Activated B cell treated with CpG ODN at 0.5 μM for 24 hours (primary cell): ENCODE results near the gene KLHDC3. TPM values are rescaled to one million over a fixed set of nuclear protein-coding genes. Genes with fewer than 3 reads are reported as not detected.
A peak's percentile ranks its signal among the peaks of the same experiment; 100 is the strongest.

Source experiments
- ATAC-seq: fragments of 200-7000 bp; cut with Tn5 transposase; one replicate; pipeline ENCODE4 v1.10.0; 2021; ENCODE audit warnings: low read depth, mild to moderate bottlenecking, moderate library complexity
- CTCF ChIA-PET: fragments of 350-600 bp; sonication (Branson Sonifier 250); formaldehyde crosslinking; loops from one replicate; lab custom pipeline; 2021; ENCODE audit warnings: antibody characterized with exemption; lab: Charles Lee
- POLR2A ChIA-PET: fragments of 350-600 bp; sonication (Branson Sonifier 250); formaldehyde crosslinking; loops from one replicate; lab custom pipeline; 2021; ENCODE audit warnings: antibody characterized with exemption; lab: Charles Lee
- DNase-seq: peaks from one replicate; pipeline ENCODE4 v3.0.0; 2022
- H3K27ac Mint-ChIP-seq: one replicate; pipeline ENCODE4 v1.8.0; 2020; ENCODE audit warnings: mixed read lengths
- H3K27me3 Mint-ChIP-seq: one replicate; pipeline ENCODE4 v1.8.0; 2021; ENCODE audit warnings: mixed read lengths
- H3K36me3 Mint-ChIP-seq: one replicate; pipeline ENCODE4 v1.8.0; 2021; ENCODE audit warnings: low read depth, mixed read lengths
- H3K4me1 Mint-ChIP-seq: one replicate; pipeline ENCODE4 v1.8.0; 2021; ENCODE audit warnings: mixed read lengths
- H3K4me3 Mint-ChIP-seq: one replicate; pipeline ENCODE4 v1.8.0; 2020; ENCODE audit warnings: mild to moderate bottlenecking, mixed read lengths
- H3K9me3 Mint-ChIP-seq: one replicate; pipeline ENCODE4 v1.8.0; 2020; ENCODE audit warnings: mixed read lengths
- CTCF ChIP-seq: fragments of 200-600 bp; IDR thresholded peaks from one replicate; pipeline ENCODE4 v1.8.0; 2022; ENCODE audit warnings: antibody characterized with exemption, mild to moderate bottlenecking
- intact Hi-C: fragments of 100-400 bp; cut with micrococcal nuclease; formaldehyde crosslinking; loops from one replicate; pipeline ENCODE4 v1.15.1; 2024
- total RNA-seq: library from RNA; stranded (reverse); gene quantifications from 2 replicates; pipeline ENCODE4 v1.2.3, GENCODE V29; 2022

KLHDC3 gene
- total RNA-seq, 1 donor from 2014 or later = 36.7 TPM

- Mint-ChIP-seq H3K4me3 (peak overlapping the region; percentile 13), H3K27ac (no peak overlapping the region), H3K27me3 (no peaks in the 10 kb centered on the region), H3K36me3 (peaks cover 59% of the 10 kb centered on the region), H3K4me1 (peaks cover 52% of the 10 kb centered on the region), H3K9me3 (no peaks in the 10 kb centered on the region)
- ChIA-PET POLR2A (interaction anchor here (0.5 to 4.8 kb wide), 3 partner anchors 32 to 87 kb away, joined by 3 to 58 read pairs (median 3); partner anchors contain the start of genes CNPY3 and PPP2R5D), CTCF (no interaction called here)
- intact Hi-C loops = loop anchor here (10.0 kb wide), 1 partner anchor 452 kb away; the partner anchor contains the start of gene UBR2
- TF ChIP-seq CTCF = no peak
- ATAC-seq (no peak), DNase-seq (no peak)
Observed at GRCh38 chr6:43016176-43016942, 2.3 kb downstream of the KLHDC3 start.

- Mint-ChIP-seq H3K4me1 (peaks cover 52% of the 10 kb centered on the region), H3K36me3 (peaks cover 56% of the 10 kb centered on the region), H3K27me3 (no peaks in the 10 kb centered on the region), H3K4me3 (no peak overlapping the region), H3K9me3 (no peaks in the 10 kb centered on the region), H3K27ac (no peak overlapping the region)
- POLR2A ChIA-PET = interaction anchor here (0.5 to 1.0 kb wide), 2 partner anchors 33 to 58 kb away, joined by 3 read pairs; partner anchors contain the start of gene PPP2R5D
- DNase-seq (no peak), ATAC-seq (no peak)
- intact Hi-C loops = loop anchor here (10.0 kb wide), 1 partner anchor 452 kb away; the partner anchor contains the start of gene UBR2
- CTCF ChIA-PET = no interaction called here
- TF ChIP-seq CTCF = no peak
Observed at GRCh38 chr6:43016943-43017334, 2.9 kb downstream of the KLHDC3 start.

- CTCF ChIA-PET = no interaction called here
- peaks cover 34% of the 10 kb centered on the region for H3K4me1 Mint-ChIP-seq
Observed at GRCh38 chr6:43019152-43019551, 5.1 kb downstream of the KLHDC3 start.

GRCh38 chr6:43020052-43020705 is 6.1 kb downstream of the KLHDC3 start:
- Mint-ChIP-seq H3K36me3 (peaks cover 50% of the 10 kb centered on the region), H3K4me1 (peaks cover 28% of the 10 kb centered on the region), H3K27ac (peak overlapping the region; percentile 50)

More at GRCh38 chr6:43019152-43019551, 5.1 kb downstream of the KLHDC3 start:
- ATAC-seq (no peak), DNase-seq (no peak)
- Mint-ChIP-seq H3K4me3 (no peak overlapping the region), H3K36me3 (peaks cover 40% of the 10 kb centered on the region), H3K27me3 (no peaks in the 10 kb centered on the region), H3K9me3 (no peaks in the 10 kb centered on the region), H3K27ac (no peak overlapping the region)
- POLR2A ChIA-PET = interaction anchor here (0.6 kb wide), 1 partner anchor 35 kb away, joined by 4 read pairs; no protein-coding TSS in a partner anchor
- no peak for TF ChIP-seq CTCF
- intact Hi-C loops = loop anchor here (10.0 kb wide), 1 partner anchor 454 kb away; the partner anchor contains the start of gene UBR2

More at GRCh38 chr6:43020052-43020705, 6.1 kb downstream of the KLHDC3 start:
- no peak for TF ChIP-seq CTCF
- Mint-ChIP-seq H3K9me3 (no peaks in the 10 kb centered on the region), H3K27me3 (no peaks in the 10 kb centered on the region), H3K4me3 (peak overlapping the region; percentile 28)
- DNase-seq (no peak), ATAC-seq (no peak)
- CTCF ChIA-PET = interaction anchor here (1.2 kb wide), 1 partner anchor 9 kb away, joined by 3 read pairs; no protein-coding TSS in a partner anchor
- POLR2A ChIA-PET = interaction anchor here (1.9 to 3.4 kb wide), 3 partner anchors 34 to 91 kb away, joined by 7 to 37 read pairs (median 22); partner anchors contain the start of genes CNPY3, CUL7 and PPP2R5D
- intact Hi-C loops = no loop called here
